Naive thymus-derived CD8-positive, alpha-beta T cell (primary cell): ENCODE data around the gene STAT5B. TPM values are rescaled to one million over a fixed set of nuclear protein-coding genes. Genes with fewer than 3 reads are reported as not detected.

Experiments used
- ATAC-seq, 2 donors: fragments of 150-1000 bp; cut with Tn5 transposase in 1 of 2; sonication (Bioruptor Pico), chemical (Tn5 transposase) in 1 of 2; 1 replicate in 1 of 2; 2 replicates in 1 of 2; pipeline ENCODE4 v1.10.0; 2021; ENCODE audit warnings: mild to moderate bottlenecking in 2 of 2, moderate library complexity in 2 of 2
- POLR2A ChIA-PET: fragments of 350-600 bp; sonication (Branson Sonifier 250); formaldehyde crosslinking; loops from one replicate; lab custom pipeline; 2021; ENCODE audit warnings: antibody characterized with exemption; lab: Charles Lee
- DNase-seq, 10 donors: peaks; one replicate each; pipeline versions ENCODE4 v3.0.0 to v3.0.0-alpha.2; 2020 to 2022
- H3K27ac Mint-ChIP-seq, 10 donors: one replicate each; pipeline ENCODE4 v1.8.0; 2020 to 2022; ENCODE audit warnings: mild to moderate bottlenecking in 10 of 10, mixed read lengths in 10 of 10, moderate library complexity in 4 of 10, inconsistent platforms in 1 of 10
- H3K27me3 Mint-ChIP-seq, 5 donors: one replicate each; pipeline ENCODE4 v1.8.0; 2021 to 2022; ENCODE audit warnings: mixed read lengths in 5 of 5
- H3K36me3 Mint-ChIP-seq, 3 donors: one replicate each; pipeline ENCODE4 v1.8.0; 2020 to 2022; ENCODE audit warnings: mixed read lengths in 3 of 3, mild to moderate bottlenecking in 2 of 3, inconsistent platforms in 1 of 3
- H3K4me1 Mint-ChIP-seq, 4 donors: one replicate each; pipeline ENCODE4 v1.8.0; 2021 to 2022; ENCODE audit warnings: mixed read lengths in 4 of 4
- H3K4me3 Mint-ChIP-seq, 10 donors: one replicate each; pipeline ENCODE4 v1.8.0; 2020 to 2022; ENCODE audit warnings: mild to moderate bottlenecking in 10 of 10, mixed read lengths in 10 of 10, moderate library complexity in 6 of 10, inconsistent platforms in 1 of 10
- H3K9me3 Mint-ChIP-seq, 9 donors: one replicate each; pipeline ENCODE4 v1.8.0; 2020 to 2022; ENCODE audit warnings: mixed read lengths in 9 of 9, mild to moderate bottlenecking in 3 of 9, inconsistent platforms in 1 of 9, moderate library complexity in 1 of 9
- polyA plus RNA-seq, 3 donors: library from polyadenylated mRNA; unstranded; fragments of 300-500 nt; fragmentation: Illumina TruSeq; gene quantifications; one replicate each; pipeline ENCODE4 v1.2.3, GENCODE V29; 2021
- total RNA-seq, 8 experiments: library from RNA in 2 of 8; stranded (reverse) in 2 of 8; gene quantifications; one replicate each; pipeline ENCODE4 v1.2.3 and lab custom pipeline; 2021 to 2026

Gene STAT5B
- total and polyA plus RNA-seq, 5 experiments from 2014 or later: 66.3 to 149 (median 94.0) TPM

- POLR2A ChIA-PET: no interaction called here
- peak overlapping the region in 2 of 10 donors; percentile 32 to 74 for H3K27ac Mint-ChIP-seq
- no peak for ATAC-seq
- no peaks in the 10 kb centered on the region for H3K36me3 Mint-ChIP-seq
- peak in 1 of 10 donors; percentile 11 for DNase-seq
- peak overlapping the region in 1 of 10 donors; percentile 62 for H3K4me3 Mint-ChIP-seq
- H3K27me3 Mint-ChIP-seq: no peaks in the 10 kb centered on the region
- H3K4me1 Mint-ChIP-seq: peaks cover 0 to 8% (median 0%) of the 10 kb centered on the region in 4 donors
- H3K9me3 Mint-ChIP-seq: no peaks in the 10 kb centered on the region
Measured at GRCh38 chr17:42163113-42163512, 113.1 kb downstream of the STAT5B start.

- Mint-ChIP-seq H3K36me3 (no peaks in the 10 kb centered on the region), H3K27ac (no peak overlapping the region), H3K9me3 (peaks cover 0 to 2% (median 0%) of the 10 kb centered on the region in 9 donors), H3K4me1 (peaks cover 2 to 8% (median 7%) of the 10 kb centered on the region in 4 donors), H3K27me3 (no peaks in the 10 kb centered on the region), H3K4me3 (no peak overlapping the region)
- POLR2A ChIA-PET: interaction anchor here (0.6 to 0.7 kb wide), 3 partner anchors 21 to 656 kb away, joined by 3 to 5 read pairs (median 3); no protein-coding TSS in a partner anchor
- ATAC-seq (no peak), DNase-seq (no peak)
Measured at GRCh38 chr17:42160531-42160910, 115.7 kb downstream of the STAT5B start.

- H3K27me3 Mint-ChIP-seq: no peaks in the 10 kb centered on the region
- no peak overlapping the region for H3K4me3 Mint-ChIP-seq
- peaks cover 0 to 2% (median 0%) of the 10 kb centered on the region in 9 donors for H3K9me3 Mint-ChIP-seq
- no peak overlapping the region for H3K27ac Mint-ChIP-seq
- H3K4me1 Mint-ChIP-seq: peaks cover 5 to 12% (median 9%) of the 10 kb centered on the region in 4 donors
- ATAC-seq: no peak
- POLR2A ChIA-PET: interaction anchor here (0.6 to 0.7 kb wide), 2 partner anchors 21 to 464 kb away, joined by 3 to 5 read pairs; no protein-coding TSS in a partner anchor
- no peak for DNase-seq
- H3K36me3 Mint-ChIP-seq: no peaks in the 10 kb centered on the region
Measured at GRCh38 chr17:42159796-42160530, 116.2 kb downstream of the STAT5B start.

GRCh38 chr17:42155614-42156045 lies 120.6 kb downstream of the STAT5B start:
- peaks cover 20 to 47% (median 42%) of the 10 kb centered on the region in 4 donors for H3K4me1 Mint-ChIP-seq
- no peak for ATAC-seq
- H3K4me3 Mint-ChIP-seq: peak overlapping the region; percentile 72 to 98 (median 92)
- peak overlapping the region in 7 of 10 donors; percentile 57 to 98 (median 82) for H3K27ac Mint-ChIP-seq
- H3K9me3 Mint-ChIP-seq: peaks cover 0 to 3% (median 0%) of the 10 kb centered on the region in 9 donors
- no peak for DNase-seq
- H3K36me3 Mint-ChIP-seq: peaks cover 0 to 11% (median 4%) of the 10 kb centered on the region in 3 donors
- POLR2A ChIA-PET: interaction anchor here (0.6 to 1.7 kb wide), 13 partner anchors 12 to 1232 kb away, joined by 3 to 11 read pairs (median 3); partner anchors contain the start of genes CNP, DHX58, DNAJC7 and GHDC
- peaks cover 0 to 1% (median 0%) of the 10 kb centered on the region in 5 donors for H3K27me3 Mint-ChIP-seq

GRCh38 chr17:42153919-42154742 lies 122.1 kb downstream of the STAT5B start:
- Mint-ChIP-seq H3K9me3 (peaks cover 0 to 3% (median 0%) of the 10 kb centered on the region in 9 donors), H3K4me3 (peak overlapping the region; percentile 85 to 98 (median 92)), H3K27ac (peak overlapping the region; percentile 83 to 98 (median 94)), H3K36me3 (peaks cover 0 to 14% (median 4%) of the 10 kb centered on the region in 3 donors), H3K4me1 (peaks cover 20 to 51% (median 43%) of the 10 kb centered on the region in 4 donors), H3K27me3 (peaks cover 0 to 1% (median 0%) of the 10 kb centered on the region in 5 donors)
- DNase-seq (peak in 2 of 10 donors; percentile 9 to 11), ATAC-seq (no peak)
- POLR2A ChIA-PET: interaction anchor here (0.6 to 1.7 kb wide), 8 partner anchors 18 to 508 kb away, joined by 3 to 11 read pairs (median 4); partner anchors contain the start of genes DNAJC7 and KLHL11

Other genes starting within 250 kb of the STAT5B start
- under 1 TPM; 0.52 to 0.94 TPM for gene C17orf113, start 225.8 kb downstream of the STAT5B start, total RNA-seq
- under 1 TPM; 0.09 to 0.33 (median 0.13) TPM for gene C17orf113, start 225.8 kb downstream of the STAT5B start, polyA plus RNA-seq
- gene ZNF385C, start 177.9 kb downstream of the STAT5B start, total RNA-seq: under 1 TPM; 0.18 to 0.36 TPM
- gene ZNF385C, start 177.9 kb downstream of the STAT5B start, polyA plus RNA-seq: under 1 TPM in 2 of 3 donors, not detected in 1; 0.09 to 0.10 TPM
- gene DHX58, start 163.7 kb downstream of the STAT5B start, total RNA-seq: 10 to 100 TPM; 53.1 to 57.3 TPM
- 10 to 100 TPM in 2 of 3 donors, 1 to 10 TPM in 1; 7.3 to 21.7 (median 13.6) TPM for gene DHX58, start 163.7 kb downstream of the STAT5B start, polyA plus RNA-seq
- gene KAT2A, start 155.0 kb downstream of the STAT5B start, total RNA-seq: 10 to 100 TPM; 65.3 to 73.3 TPM
- 10 to 100 TPM in 1 of 3 donors, 1 to 10 TPM in 2; 5.1 to 11.8 (median 8.8) TPM for gene KAT2A, start 155.0 kb downstream of the STAT5B start, polyA plus RNA-seq
- gene HSPB9, start 153.6 kb downstream of the STAT5B start, total RNA-seq: not detected
- not detected for gene HSPB9, start 153.6 kb downstream of the STAT5B start, polyA plus RNA-seq
- gene RAB5C, start 121.4 kb downstream of the STAT5B start, total RNA-seq: 10 to 100 TPM; 63.6 to 73.5 TPM
- 10 to 100 TPM; 57.3 to 88.4 (median 60.6) TPM for gene RAB5C, start 121.4 kb downstream of the STAT5B start, polyA plus RNA-seq
- under 1 TPM; 0.11 to 0.18 TPM for gene KCNH4, start 95.2 kb downstream of the STAT5B start, total RNA-seq
- not detected for gene KCNH4, start 95.2 kb downstream of the STAT5B start, polyA plus RNA-seq
- not detected for gene HCRT, start 90.9 kb downstream of the STAT5B start, total RNA-seq
- gene HCRT, start 90.9 kb downstream of the STAT5B start, polyA plus RNA-seq: not detected
- gene GHDC, start 81.9 kb downstream of the STAT5B start, total RNA-seq: 10 to 100 TPM; 25.8 to 29.6 TPM
- 10 to 100 TPM; 15.3 to 21.5 (median 17.3) TPM for gene GHDC, start 81.9 kb downstream of the STAT5B start, polyA plus RNA-seq
- 100 to 1,000 TPM; 117 to 122 TPM for gene STAT5A, start 12.1 kb upstream of the STAT5B start, total RNA-seq
- 100 to 1,000 TPM in 1 of 3 donors, 10 to 100 TPM in 2; 59.6 to 115 (median 89.1) TPM for gene STAT5A, start 12.1 kb upstream of the STAT5B start, polyA plus RNA-seq
- gene STAT3, start 112.1 kb upstream of the STAT5B start, total RNA-seq: 100 to 1,000 TPM; 130 to 135 TPM
- gene STAT3, start 112.1 kb upstream of the STAT5B start, polyA plus RNA-seq: 100 to 1,000 TPM; 129 to 154 (median 153) TPM
- not detected for gene CAVIN1, start 146.9 kb upstream of the STAT5B start, total RNA-seq
- gene CAVIN1, start 146.9 kb upstream of the STAT5B start, polyA plus RNA-seq: under 1 TPM in 1 of 3 donors, not detected in 2; 0.03 TPM
- 10 to 100 TPM; 18.3 to 19.1 TPM for gene ATP6V0A1, start 182.5 kb upstream of the STAT5B start, total RNA-seq
- gene ATP6V0A1, start 182.5 kb upstream of the STAT5B start, polyA plus RNA-seq: 10 to 100 TPM in 2 of 3 donors, 1 to 10 TPM in 1; 4.1 to 12.6 (median 10.3) TPM